Ovary (tissue), 3 donors: ENCODE results near the gene TUBA4B.

Experiments
- EP300 ChIP-seq: sonication (generic); formaldehyde crosslinking; IDR thresholded peaks from one replicate; pipeline ENCODE4 v1.6.1; 2017; ENCODE audit warnings: antibody characterized with exemption
- POLR2A ChIP-seq: fragments of 450-650 bp; IDR thresholded peaks from one replicate; pipeline ENCODE4 v1.6.1; 2017; ENCODE audit warnings: antibody characterized with exemption, mild to moderate bottlenecking, moderate library complexity
- TF ChIP-seq, protein P1 (sequence below), 3 donors: fragments of 450-650 bp in 2 of 3; fragments of 200-600 bp in 1 of 3; IDR thresholded peaks; one replicate each; pipeline versions ENCODE4 v1.5.1 to v1.8.0; 2016 to 2022; ENCODE audit warnings: antibody characterized with exemption in 3 of 3, mild to moderate bottlenecking in 1 of 3
- donor health status: DM: no; HTN: no; CAD: no.

DNA sequence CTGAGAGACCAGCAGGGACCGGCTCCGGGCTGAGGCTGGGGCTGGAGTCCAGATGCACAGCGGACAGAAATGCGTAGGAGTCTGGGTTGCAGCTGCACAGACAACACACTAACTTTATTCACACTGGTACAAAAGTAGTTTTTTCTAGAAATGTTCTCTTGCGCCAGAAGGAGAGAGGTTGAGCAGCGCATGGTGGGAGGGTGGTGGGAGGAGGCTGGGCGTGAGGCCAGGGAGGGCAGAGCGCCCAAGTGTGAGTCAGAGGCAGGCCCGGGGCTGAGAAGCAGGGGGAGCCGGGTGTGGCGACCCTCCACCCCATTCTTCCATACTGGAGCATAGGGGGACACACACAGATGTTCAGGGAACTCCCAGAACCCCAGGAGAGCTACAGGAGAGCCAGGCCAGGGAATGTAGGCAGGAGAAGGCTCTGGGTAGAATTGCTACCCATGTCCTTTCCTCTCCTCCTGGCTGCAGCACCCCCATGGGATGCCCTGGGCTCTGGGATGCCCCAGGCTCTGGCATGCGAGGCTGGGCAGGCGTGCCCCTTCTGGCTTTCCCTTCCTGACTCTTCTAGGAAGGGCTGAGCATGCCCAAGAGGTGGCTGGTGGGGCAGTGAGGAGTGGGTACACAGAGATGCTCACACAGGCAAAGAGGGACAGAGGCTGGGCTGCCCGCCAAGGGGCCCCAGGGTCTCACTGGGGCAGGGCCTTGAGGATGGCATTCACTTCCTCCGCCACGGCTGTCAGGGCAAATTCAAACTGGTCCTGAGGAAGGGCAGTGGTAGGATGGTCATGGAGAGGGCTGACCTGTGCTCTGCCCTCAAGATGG is 36.7 kb downstream of the TUBA4B start:
- TF ChIP-seq, protein P1, sequence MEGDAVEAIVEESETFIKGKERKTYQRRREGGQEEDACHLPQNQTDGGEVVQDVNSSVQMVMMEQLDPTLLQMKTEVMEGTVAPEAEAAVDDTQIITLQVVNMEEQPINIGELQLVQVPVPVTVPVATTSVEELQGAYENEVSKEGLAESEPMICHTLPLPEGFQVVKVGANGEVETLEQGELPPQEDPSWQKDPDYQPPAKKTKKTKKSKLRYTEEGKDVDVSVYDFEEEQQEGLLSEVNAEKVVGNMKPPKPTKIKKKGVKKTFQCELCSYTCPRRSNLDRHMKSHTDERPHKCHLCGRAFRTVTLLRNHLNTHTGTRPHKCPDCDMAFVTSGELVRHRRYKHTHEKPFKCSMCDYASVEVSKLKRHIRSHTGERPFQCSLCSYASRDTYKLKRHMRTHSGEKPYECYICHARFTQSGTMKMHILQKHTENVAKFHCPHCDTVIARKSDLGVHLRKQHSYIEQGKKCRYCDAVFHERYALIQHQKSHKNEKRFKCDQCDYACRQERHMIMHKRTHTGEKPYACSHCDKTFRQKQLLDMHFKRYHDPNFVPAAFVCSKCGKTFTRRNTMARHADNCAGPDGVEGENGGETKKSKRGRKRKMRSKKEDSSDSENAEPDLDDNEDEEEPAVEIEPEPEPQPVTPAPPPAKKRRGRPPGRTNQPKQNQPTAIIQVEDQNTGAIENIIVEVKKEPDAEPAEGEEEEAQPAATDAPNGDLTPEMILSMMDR (IDR thresholded peaks at IDR 0.05): peak in 1 of 3 donors; percentile 9
- no peak for TF ChIP-seq EP300
- TF ChIP-seq POLR2A: no peak
